Fibroblast of skin of right biceps (primary cell): ENCODE data around the gene NEMP2.
"Not testable (repeated sequence)": the region's sequence is repeated elsewhere in the genome, so short reads cannot be mapped to it uniquely, and the experiment has no call there.

Experiments used
- DNase-seq: peaks from one replicate; pipeline ENCODE4 v3.0.0-alpha.2; 2013

NEMP2 gene

DNA sequence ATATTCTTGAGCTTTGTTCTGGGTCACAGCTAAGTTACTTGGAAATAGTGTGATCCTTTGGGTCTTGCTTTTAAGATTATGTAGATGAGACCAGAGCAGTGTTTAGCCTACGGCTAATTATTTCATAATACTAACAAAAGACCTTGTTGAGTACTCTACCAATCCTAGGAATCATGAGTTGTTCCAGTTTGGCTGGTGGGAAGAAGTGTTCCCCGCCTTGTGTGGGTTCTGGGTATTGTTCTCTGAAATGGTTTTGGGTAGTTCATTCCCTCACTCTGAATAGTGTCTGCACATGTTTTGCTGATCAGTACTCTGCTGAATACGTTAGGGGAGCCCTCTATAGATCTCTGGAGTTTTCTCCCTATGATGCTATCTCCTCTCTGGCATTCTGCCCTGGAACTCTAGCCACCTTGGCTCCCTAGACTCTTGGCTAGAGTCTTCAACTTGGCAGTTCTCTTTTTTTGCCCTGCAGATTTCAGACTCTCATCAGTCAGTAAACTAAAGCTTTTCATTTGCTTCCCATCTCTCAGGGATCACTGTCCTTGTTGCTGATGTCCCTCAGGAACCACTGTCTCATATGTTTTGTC, 48.4 kb downstream of the NEMP2 start:
- DNase-seq: no peak

DNA sequence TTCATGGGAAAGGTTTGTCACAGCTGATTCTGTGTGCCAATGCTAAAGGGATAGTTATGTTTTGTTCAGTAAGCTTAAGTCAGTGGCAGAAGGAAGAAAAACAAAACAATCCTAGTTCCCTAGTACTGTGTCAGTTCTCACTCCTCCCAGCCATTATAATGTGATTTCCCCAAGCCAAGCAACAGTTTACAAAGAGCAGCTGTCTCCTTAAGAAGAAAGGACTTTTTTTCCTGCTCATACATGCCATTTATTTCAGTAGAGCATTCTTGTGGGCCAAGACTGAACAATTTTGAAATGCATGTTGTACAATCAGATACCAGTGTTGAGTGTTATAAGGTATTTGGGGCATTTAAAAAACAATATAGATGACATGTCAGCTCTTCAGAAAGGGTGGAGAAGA, 52.1 kb downstream of the NEMP2 start:
- DNase-seq: peak; percentile 13

DNA sequence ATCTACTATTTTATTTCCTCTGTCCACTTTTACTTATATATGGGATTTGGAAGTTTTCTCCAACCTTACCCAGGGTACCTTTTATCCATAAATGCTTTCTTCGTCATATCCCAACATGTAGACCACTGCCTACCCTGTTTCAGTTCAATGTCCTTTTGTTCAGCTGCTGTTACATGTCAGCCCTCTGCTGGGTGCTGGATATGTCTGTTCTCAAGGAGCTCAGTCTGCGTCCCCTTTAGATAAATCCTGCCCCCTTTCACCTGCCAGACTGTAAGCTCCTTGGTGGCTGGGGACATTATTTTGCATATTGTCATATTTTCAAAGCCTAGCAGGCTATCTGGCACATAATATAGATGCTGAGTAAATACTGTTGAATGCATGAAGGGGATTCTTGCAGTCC, 53.2 kb downstream of the NEMP2 start:
- DNase-seq: no peak

DNA sequence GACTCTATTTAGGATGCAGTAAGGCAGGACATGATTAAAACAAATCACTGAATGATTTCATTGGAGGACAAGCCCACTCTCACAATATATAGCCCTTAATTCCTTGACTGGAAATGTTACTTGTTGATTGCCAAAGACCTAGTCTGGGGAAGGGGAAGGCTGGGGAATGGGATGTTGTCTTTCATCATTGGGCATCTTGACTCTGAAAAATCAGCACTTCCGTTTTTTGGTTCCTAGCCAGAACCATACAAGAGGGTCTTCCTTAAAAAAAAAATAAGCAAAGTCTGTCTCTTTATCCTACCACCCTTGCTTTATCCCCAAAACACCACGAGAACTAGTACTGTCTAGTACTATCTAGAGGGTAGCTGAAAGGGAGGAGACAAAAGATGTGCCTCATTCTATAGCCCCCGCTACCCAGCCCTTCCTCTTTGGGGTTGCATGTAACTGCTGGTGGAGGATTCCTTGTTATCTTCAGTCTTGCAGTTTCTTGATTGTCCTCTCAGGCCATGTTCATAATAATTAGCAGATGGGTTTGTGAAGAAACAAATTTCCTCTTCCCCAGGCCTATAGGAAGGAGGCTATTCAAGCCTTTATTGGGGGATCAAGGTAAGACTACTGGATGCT, 55.8 kb downstream of the NEMP2 start:
- DNase-seq: no peak

DNA sequence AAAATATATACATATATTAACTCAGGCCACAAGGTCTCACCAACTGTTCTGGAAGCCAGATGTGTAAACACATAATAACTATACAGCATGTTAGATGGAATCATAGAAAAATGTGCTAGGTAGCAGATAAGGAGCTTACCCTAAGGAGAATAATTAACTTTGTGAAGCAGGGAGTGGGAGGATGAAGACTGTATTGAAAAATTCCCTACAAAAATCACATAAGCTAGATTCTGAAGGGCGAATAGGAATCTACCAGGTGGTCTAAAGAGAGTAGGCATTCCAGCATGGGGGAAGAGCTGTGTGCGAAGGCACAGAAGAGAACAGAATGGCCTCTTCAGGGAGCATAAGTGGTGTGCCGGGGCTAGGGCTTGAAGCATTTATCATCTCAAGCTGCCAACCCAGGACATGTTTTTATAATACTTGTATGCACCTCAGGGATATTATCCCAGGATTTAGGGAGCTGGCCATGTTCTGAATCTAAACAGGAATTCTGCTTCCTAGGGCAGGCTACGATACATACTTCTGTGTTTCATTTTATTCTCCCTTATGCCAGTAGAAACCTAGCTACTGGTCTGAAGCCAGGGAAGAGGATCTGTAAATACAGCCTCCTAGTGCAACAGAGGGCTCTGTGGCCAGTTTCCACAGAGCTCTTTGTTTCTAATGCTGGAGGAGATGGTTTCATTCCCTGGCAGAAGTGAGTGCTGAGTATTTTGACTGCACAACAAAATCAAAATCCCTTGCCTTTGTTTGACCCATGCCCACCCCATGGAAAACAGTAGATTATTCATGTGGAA, 56.7 kb downstream of the NEMP2 start:
- no peak for DNase-seq

DNA sequence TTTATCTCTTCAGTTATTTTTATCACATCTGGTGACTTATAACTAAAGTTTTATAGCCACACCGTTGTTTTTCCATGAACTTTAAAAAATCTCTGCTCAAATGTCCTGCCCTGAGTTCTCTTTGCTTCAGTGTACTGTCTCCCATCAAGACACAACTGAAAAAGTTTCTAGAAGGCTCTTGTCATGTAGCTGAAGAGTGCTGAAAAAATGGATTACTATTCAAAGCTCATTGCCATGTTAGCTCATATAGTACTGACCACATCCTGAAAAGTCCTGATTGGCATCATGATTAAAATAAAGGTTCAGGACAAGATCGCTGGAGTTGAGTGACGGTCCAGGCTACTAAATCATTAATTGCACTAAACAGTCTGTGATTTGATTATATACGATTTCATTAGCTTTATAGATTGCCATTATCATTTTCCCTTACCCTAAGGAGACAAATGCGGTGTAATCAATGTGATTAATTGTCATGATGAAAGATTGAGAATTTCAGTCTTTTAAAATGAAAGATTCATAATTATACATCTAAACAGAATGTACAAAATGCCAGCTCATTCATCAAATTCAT, 64.2 kb downstream of the NEMP2 start:
- no peak for DNase-seq

DNA sequence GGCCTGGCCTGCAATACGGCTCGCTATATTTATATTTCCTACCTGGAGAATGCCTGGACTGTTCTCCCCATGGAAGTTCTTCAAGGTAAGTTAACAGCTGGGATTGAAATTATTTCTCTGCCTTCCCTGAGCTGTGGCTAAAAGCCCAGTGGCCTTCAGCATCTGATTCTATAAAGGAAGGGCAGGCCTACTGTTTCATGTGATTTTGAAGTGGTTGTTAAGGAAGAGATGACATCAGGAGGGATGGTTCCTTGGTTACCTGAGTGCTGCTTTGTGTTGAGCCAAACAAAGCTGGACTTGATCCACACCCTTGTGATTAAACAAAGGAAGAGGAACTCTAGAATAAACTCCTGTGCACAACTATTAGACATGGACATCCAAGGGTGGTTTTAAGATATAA, 64.8 kb downstream of the NEMP2 start:
- peak; percentile 59 for DNase-seq

DNA sequence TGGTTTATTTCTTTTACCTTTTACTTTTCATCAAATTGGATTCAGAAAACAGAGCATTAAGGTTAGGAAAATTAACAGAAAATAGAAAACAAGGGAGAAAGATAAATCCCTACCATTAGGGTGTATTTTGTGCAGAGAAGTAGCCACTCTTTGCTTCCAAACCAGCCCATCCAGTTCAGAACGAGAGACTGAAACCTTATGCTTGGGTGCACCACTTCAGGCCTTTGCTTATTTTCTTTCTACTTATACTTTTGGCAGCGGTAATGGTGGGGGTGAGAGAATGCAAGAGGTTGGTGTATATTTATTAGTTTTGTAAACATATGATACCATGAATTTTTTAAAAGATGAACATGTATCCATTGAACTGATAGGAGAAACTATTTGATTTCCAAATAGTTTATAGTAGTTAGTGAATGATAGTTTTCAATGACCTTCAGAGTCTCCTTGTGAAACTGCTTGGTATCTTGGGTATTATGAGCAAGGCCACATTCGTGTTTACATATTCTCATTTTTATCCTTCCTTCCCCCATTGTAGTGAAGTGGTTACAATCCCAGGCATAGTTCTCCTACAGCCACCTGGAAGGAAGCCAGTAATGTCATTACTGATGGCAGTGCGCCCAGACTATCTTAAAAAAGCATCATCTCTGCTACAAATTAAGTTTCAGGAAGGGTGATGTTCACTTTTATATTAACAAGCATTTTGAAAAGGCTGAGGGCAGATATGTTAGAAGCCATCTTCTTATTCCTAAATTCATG, 65.5 kb downstream of the NEMP2 start:
- peak; percentile 97 for DNase-seq

DNA sequence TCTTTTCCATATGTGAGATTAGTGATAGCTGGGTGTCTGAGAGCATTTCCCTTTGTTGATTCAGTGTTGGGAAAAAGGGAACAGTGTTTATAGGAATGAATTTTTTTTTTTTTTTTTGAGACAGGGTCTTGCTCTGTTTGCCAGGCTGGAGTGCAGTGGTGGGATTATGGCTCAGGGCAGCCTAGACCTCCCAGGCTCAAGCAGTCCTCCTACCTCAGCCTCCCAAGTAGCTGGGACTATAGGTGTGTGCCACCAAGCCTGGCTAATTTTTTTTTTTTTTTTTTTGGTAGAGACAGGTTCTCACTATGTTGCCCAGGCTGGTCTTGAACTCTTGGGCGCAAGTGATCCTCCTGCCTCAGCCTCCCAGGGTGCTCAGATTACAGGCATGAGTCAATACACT, 66.2 kb downstream of the NEMP2 start:
- not testable (repeated sequence) for DNase-seq

DNA sequence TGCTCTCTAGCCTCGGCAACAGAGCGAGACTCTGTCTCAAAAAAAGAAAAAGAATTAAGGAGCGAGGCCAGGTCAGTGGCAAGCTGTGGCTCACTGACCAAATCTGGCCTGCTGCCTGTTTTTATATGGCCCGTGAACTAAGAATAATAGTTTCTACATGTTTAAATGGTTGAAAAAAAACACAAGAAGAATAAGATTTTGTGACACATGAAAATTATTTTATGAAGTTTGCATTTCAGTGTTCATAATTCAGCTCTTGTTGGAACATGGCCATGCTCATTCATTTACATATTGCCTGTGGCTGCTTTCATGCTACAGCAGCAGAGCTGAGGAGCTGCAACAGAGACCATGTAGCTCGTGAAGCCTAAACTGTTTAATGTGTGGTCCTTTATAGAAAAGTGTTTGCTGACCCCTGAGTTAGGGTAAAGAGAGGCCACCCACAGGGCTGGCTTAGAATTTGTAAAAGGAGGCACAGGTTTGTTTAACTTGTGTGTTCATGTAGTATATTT, 66.9 kb downstream of the NEMP2 start:
- DNase-seq: peak; percentile 45

DNA sequence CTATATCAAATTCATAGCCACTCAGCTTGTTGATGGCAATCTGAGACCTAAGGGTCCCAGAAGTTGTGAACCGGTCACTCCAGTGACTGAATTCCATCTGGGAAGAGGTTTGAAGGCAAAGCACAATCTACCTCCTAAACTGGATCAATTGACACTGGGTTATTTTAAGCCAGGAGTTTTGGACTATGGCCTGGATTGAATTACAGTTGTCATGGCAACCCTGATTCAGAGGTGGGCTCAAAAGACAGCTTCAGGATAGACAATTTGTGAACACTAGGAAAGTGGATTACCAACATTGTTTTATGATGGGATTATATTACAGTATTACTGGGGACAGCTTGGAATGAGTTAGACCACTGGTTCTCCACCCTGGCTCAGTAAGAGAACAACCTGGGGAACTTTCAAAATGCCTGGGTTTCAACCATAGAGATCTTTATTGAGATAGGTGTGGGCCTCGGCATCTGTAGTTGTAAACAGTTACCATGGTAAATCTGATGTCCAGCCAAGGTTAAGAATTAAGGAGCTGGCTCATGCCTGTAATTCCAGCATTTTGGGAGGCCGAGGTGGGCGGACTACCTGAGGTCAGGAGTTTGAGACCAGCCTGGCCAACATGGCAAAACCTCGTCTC, 67.6 kb downstream of the NEMP2 start:
- DNase-seq: peak; percentile 42

DNA sequence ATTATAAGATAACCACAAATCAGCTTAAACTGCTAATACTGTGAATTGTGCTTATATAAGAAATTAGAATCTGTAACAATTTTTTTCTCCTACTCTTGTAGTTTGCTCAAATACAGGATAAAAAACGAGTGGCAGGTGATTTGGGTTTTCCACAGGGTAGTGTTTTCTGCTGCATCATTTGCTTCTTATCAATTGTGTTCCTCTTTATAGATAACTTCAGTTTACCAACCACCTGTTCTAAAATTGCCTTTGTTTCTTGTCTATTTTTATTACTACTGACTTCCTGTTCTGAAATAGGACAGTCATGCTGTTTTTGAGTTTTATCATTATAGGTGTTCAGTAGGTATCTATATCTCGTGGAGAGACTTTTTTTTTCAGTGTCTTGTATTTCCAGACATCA, 69.5 kb downstream of the NEMP2 start:
- DNase-seq: no peak

DNA sequence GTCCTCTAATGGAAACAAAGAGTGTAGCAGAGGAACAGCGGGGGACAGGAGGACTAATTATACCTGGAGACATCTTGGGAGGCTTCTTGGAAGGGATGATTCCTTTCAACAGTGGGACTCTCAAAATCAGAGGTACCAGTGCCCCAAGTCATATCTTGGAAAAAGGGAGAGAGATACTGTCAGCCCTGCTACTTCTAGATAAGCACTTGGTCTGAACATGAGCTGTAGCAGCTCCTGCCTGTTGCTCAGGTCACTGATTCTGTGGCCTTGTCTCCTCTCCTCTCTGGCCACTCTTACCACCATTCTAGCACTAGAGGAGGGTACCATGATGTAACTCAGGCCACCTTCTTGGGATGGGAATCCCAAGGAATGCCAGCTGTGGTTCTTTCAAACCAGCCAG, 71.9 kb downstream of the NEMP2 start:
- no peak for DNase-seq

DNA sequence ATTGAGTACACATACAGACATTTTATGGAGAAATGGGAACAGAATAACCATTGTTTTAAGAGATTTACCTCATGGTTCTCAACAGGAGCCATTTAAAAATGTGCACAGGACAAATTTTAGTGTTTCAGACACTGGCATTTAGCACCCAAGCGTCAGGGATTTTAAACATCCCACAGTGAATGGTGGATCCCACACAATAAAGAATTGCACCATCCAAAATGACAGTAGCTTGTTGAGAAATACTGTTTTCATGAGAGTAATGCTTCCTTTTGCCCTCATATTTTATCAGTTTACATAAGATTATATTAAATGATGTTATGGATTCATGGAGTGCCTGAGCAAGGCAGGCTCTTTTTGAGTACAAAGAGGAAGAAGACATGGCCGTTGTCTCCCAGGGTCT, 72.3 kb downstream of the NEMP2 start:
- DNase-seq: no peak

DNA sequence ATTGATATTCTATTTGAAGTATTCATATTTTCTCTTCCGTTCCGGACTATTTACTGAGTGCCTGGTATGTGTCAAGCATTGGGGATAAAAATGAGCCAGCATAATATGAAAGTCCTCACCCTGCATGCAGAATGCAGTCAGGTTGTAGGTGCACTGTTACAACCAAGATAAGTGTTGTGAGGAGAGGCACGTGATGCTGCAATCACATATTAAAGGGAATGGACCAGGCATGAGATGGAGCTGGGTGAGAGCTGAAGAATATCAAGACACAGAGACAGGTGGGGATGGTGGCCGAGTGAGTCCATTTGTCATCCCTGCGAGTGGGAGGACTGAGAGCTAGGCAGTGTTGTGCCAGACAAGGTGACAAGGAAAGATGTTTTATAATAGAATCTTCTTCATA, 74.0 kb downstream of the NEMP2 start:
- DNase-seq: no peak

DNA sequence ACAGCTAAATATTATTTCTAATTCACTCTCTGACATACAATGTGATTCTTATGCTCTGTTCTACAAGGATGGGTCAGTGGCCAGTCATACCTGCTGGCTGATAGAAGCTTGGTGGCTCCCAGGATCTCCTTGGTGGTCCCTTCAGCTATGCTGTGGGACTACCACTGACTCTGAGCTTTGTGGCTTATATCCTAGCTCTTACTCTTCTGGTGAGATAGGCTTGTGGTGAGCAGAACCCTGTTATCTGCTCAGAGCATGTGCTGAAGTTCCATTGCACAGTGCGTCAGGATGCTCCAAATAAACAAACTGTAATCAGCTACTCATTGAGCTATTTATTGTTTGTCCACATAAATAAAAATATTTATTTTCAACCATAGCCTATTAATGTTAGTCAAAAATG, 74.6 kb downstream of the NEMP2 start:
- no peak for DNase-seq

DNA sequence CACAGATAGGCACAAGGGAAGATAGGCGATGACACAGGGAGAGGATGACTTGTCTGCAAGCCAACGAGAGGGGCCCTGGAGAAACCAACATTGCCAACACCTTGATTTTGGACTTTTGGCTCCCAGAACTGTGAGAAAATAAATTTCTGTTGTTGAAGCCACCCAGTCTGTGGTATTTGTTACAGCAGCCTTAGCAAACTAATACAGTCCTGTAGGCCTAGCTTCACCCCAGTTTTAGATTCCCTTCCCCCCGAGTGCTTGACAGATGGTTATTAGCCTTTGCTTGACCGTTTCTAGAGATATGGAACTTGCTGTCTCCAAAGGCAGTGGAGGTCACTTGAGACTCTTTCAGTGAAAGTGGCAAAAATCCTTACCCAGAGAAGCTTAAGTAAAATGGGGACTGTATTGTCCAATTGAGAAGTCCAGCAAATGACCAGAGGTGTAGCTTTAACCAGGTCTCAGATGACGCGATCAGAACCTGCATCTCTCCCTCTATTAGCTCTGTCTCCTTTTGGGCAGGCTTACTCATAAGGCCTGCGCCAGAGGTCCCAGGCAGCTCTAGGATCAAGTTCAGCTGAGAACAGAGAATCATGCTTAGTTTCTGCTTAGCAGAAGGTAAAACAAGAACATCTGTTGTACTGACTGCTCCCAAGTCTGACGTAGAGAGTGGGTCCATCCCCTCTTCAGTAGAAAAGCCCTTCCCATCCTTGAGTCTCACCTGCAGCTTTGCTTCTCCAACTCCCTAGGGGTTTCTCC, 76.0 kb downstream of the NEMP2 start:
- no peak for DNase-seq

DNA sequence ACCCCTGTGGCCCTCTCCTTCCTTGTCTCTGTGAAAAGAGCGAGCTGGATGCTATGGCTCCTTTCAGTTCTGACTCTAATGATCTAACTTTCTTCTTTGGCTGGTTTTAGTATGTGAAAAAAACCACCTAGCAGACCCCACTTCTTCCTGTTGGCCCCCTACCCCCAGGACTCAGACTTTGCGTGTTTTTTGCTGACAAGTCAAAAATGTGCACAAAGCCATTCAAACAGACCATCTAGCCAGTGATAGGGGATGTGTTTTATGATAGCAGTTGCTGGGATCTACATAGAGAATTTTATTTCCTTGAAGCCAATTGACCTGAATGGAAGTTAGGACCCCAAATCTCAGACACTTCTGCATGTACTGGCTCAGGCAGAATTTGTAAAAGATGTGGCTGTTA, 77.3 kb downstream of the NEMP2 start:
- no peak for DNase-seq

DNA sequence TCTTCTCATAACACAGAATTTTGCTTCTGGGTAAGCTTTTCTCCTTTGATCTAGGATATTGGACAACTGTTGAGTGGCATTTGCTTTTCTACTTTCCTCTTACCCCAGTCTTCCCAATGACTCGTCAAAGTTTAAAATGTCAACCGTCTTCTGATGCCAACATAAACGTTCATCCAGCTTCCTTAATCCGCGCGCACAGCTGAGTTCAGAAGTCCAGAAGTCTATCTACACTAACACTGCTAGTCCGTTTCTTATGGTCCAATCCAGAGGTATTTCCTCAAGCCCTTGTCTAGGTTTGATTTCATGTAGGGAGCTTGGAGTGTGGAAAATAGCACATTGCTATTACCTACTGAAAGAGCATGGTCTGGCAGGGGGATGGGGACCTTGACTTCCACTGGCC, 77.7 kb downstream of the NEMP2 start:
- DNase-seq: no peak

DNA sequence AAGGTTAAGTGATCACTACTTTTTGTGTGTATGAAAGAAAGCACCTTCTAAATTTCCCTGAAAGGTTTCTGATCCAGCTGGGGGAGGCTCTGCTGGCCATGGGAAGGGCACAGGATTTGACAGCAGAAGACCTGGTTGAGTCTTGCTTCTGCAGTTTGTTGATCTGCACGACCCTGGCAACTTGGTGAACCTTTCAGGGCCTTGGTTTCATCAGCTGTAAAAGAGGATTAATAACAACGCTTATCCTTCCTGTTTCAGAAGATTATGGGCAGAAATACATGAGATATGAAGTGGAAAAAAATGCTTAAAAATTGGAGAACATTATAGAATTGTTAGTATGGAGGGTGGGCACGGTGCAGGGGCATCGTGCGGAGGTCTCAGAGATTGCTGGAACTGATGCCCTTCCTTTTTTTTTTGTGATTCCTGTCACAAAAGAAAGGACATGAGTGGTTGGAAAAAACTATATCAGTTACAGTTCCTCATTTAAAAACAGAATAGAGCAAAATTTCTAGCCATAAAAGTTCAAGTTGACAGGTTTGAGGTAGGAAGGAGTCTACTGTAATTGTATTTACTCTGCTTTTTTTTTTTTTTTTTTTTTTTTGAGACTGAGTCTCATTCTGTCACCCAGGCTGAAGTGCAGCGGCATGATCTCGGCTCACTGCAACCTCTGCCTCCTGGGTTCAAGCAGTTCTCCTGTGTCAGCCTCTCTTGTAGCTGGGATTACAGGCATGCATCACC, 79.0 kb downstream of the NEMP2 start:
- no peak for DNase-seq

DNA sequence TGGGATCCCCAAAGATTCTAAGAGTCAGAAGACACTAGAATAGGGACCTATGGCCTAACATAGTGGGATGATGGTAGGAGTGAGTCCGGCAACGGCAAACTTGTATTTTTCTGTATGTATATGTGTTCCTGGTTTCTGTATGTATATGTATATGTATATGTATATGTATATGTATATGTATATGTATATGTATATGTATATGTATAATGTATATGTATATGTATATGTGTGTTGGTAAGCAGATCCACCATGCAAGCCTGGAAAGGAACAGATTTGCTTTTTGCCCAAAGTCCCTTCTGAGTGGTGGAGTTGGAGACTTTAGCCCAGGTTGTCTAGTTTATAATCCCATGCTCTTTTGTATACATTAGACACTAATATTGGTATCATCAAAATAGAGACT, 79.7 kb downstream of the NEMP2 start:
- DNase-seq: no peak
